Tibial artery (tissue), 4 donors: ENCODE data around the gene CFC1.
"Not testable (repeated sequence)": the region's sequence is repeated elsewhere in the genome, so short reads cannot be mapped to it uniquely, and the experiment has no call there.

Experiments
- DNase-seq, 2 donors: peaks; one replicate each; pipeline ENCODE4 v3.0.0-alpha.2; 2019
- H3K27ac ChIP-seq, 2 donors: fragments of 200-600 bp; sonication (generic) in 1 of 2; 1 replicate in 1 of 2; 2 replicates in 1 of 2; pipeline ENCODE4 v1.5.1; 2018 to 2019; ENCODE audit warnings: mild to moderate bottlenecking in 1 of 2
- H3K27me3 ChIP-seq, 2 donors: fragments of 200-600 bp; sonication (generic) in 1 of 2; one replicate each; pipeline versions ENCODE4 v1.5.1 to v1.6.0; 2016 to 2019
- H3K36me3 ChIP-seq, 3 donors: fragments of 200-600 bp; sonication (generic) in 2 of 3; one replicate each; pipeline ENCODE4 v1.5.1; 2016 to 2019; ENCODE audit warnings: mild to moderate bottlenecking in 2 of 3
- H3K4me1 ChIP-seq, 4 donors: fragments of 200-600 bp; sonication (generic) in 2 of 4; 1 replicate in 3 of 4; 2 replicates in 1 of 4; pipeline ENCODE4 v1.5.1; 2016 to 2019
- H3K4me3 ChIP-seq, 2 donors: fragments of 200-600 bp; sonication (generic) in 1 of 2; 1 replicate in 1 of 2; 2 replicates in 1 of 2; pipeline ENCODE4 v1.5.1; 2018 to 2019; ENCODE audit warnings: mild to moderate bottlenecking in 2 of 2
- H3K9me3 ChIP-seq, 3 donors: fragments of 200-600 bp; sonication (generic) in 1 of 3; one replicate each; pipeline ENCODE4 v1.5.1; 2016 to 2019
- intact Hi-C: fragments of 100-400 bp; cut with DNase I; formaldehyde crosslinking; loops from one replicate; pipeline ENCODE4 v1.15.0; 2023; ENCODE audit warnings: low total_unique reads

The CFC1 gene

GRCh38 chr2:130566165-130566564, 33.2 kb downstream of the CFC1 start:
- H3K27me3 ChIP-seq, DNase-seq, intact Hi-C loops, H3K4me3 ChIP-seq, H3K4me1 ChIP-seq, H3K9me3 ChIP-seq, H3K27ac ChIP-seq, H3K36me3 ChIP-seq: not testable (repeated sequence)

GRCh38 chr2:130556441-130556840, 42.9 kb downstream of the CFC1 start:
- H3K27ac ChIP-seq, H3K9me3 ChIP-seq, H3K4me1 ChIP-seq, intact Hi-C loops, H3K36me3 ChIP-seq, DNase-seq, H3K27me3 ChIP-seq, H3K4me3 ChIP-seq: not testable (repeated sequence)

- H3K4me3 ChIP-seq, H3K27ac ChIP-seq, H3K4me1 ChIP-seq, intact Hi-C loops, H3K27me3 ChIP-seq, H3K9me3 ChIP-seq, H3K36me3 ChIP-seq, DNase-seq: not testable (repeated sequence)
Measured at GRCh38 chr2:130554178-130554577, 45.2 kb downstream of the CFC1 start.

GRCh38 chr2:130549475-130549874, 49.9 kb downstream of the CFC1 start:
- H3K36me3 ChIP-seq, H3K9me3 ChIP-seq, DNase-seq, H3K27ac ChIP-seq, H3K4me1 ChIP-seq, H3K27me3 ChIP-seq, intact Hi-C loops, H3K4me3 ChIP-seq: not testable (repeated sequence)

- intact Hi-C loops, DNase-seq, H3K9me3 ChIP-seq, H3K4me1 ChIP-seq, H3K36me3 ChIP-seq, H3K27me3 ChIP-seq, H3K27ac ChIP-seq, H3K4me3 ChIP-seq: not testable (repeated sequence)
Measured at GRCh38 chr2:130548418-130548817, 51.0 kb downstream of the CFC1 start.

- H3K27ac ChIP-seq, intact Hi-C loops: not testable (repeated sequence)
Measured at GRCh38 chr2:130544978-130545377, 54.4 kb downstream of the CFC1 start.

GRCh38 chr2:130543785-130544528, 55.4 kb downstream of the CFC1 start:
- H3K27me3 ChIP-seq, DNase-seq, H3K27ac ChIP-seq, intact Hi-C loops, H3K9me3 ChIP-seq, H3K4me1 ChIP-seq, H3K36me3 ChIP-seq, H3K4me3 ChIP-seq: not testable (repeated sequence)

More at GRCh38 chr2:130544978-130545377, 54.4 kb downstream of the CFC1 start:
- H3K27me3 ChIP-seq, H3K36me3 ChIP-seq, H3K4me3 ChIP-seq, H3K9me3 ChIP-seq, DNase-seq, H3K4me1 ChIP-seq: not testable (repeated sequence)

GRCh38 chr2:130542789-130543188, 56.6 kb downstream of the CFC1 start:
- DNase-seq, H3K4me3 ChIP-seq, H3K9me3 ChIP-seq, H3K36me3 ChIP-seq, H3K4me1 ChIP-seq, intact Hi-C loops, H3K27ac ChIP-seq, H3K27me3 ChIP-seq: not testable (repeated sequence)
